HFF-Myc (cell line): ENCODE data around the gene KCNQ1.

Experiments
- DNase-seq: peaks from one replicate; pipeline ENCODE4 v3.0.0-alpha.2; 2011; ENCODE audit warnings: low read depth; ENCODE audit errors: extremely low read depth
- H3K4me3 ChIP-seq: replicated peaks from 2 replicates; pipeline ENCODE4 v1.5.1; 2011; ENCODE audit warnings: low read depth, mild to moderate bottlenecking, control low read depth, low read length
- TF ChIP-seq, protein P1 (sequence below): IDR thresholded peaks from 2 replicates; pipeline ENCODE4 v1.5.1; 2012; ENCODE audit warnings: mild to moderate bottlenecking, low read depth, low read length, control low read depth; ENCODE audit errors: missing control alignments

KCNQ1 gene

DNA sequence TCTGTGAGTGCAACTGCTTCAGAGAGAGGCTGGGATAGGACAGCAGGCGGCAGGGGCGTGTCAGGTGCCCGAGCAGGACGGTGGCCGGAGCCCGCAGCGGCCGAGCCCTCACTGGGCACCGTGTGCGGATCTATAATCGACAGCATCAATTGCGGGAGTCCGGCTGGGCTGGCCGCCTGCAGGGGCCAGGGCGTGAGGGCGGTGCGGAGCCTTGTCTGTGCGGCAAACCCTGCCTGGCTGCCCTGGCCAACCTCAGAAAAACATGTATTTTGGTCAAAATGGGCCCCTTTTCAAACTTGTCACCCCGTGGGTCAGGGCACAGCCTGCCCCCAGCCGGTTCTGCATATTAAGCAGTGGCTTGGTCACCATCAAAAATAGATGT is 346.3 kb downstream of the KCNQ1 start:
- no peak overlapping the region for H3K4me3 ChIP-seq
- TF ChIP-seq, protein P1, sequence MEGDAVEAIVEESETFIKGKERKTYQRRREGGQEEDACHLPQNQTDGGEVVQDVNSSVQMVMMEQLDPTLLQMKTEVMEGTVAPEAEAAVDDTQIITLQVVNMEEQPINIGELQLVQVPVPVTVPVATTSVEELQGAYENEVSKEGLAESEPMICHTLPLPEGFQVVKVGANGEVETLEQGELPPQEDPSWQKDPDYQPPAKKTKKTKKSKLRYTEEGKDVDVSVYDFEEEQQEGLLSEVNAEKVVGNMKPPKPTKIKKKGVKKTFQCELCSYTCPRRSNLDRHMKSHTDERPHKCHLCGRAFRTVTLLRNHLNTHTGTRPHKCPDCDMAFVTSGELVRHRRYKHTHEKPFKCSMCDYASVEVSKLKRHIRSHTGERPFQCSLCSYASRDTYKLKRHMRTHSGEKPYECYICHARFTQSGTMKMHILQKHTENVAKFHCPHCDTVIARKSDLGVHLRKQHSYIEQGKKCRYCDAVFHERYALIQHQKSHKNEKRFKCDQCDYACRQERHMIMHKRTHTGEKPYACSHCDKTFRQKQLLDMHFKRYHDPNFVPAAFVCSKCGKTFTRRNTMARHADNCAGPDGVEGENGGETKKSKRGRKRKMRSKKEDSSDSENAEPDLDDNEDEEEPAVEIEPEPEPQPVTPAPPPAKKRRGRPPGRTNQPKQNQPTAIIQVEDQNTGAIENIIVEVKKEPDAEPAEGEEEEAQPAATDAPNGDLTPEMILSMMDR: no peak
- DNase-seq: no peak

DNA sequence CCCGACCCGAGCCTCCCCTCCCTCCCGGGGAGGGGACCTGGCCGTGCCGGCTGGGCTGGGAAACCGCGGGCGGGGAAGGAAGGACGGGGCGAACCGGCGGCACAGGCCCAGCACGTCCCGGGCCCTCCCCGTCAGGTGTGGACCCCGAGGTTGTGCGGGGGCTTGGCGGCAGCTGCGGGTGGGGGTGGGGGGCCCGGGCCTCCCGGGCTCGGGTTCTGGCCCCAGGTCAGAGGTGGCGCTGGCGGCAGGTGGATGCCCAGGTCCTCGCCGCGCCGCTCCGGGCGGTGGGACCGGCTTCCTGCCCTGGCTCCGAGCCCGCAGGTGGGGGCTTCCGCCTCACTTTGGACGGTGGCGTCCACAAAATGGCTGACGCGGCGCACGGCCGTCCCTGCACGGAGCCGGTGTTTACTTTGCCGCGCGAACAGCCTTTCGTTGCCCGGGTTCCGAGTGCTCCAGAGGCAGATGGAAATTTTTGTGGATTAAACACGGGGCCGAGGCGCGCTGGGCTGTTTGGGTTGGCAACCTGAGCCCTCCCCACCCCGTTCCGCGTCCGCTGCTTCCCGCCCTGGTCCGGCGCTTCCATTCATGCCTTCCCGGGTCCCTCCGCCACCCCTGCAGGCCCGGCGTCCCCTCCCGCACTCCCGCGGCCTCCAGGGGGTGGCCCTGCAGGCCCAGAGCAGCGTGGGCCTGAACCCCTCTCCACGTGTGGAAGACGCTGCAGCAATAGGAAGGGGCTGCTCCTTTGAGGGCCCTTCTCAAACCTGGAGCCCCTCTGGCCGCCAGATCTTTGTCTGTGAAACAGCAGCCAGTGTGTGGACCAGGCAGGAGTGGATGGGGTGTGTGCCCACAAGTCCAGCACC is 346.9 kb downstream of the KCNQ1 start:
- H3K4me3 ChIP-seq: no peak overlapping the region
- TF ChIP-seq, protein P1: no peak
- DNase-seq: no peak

DNA sequence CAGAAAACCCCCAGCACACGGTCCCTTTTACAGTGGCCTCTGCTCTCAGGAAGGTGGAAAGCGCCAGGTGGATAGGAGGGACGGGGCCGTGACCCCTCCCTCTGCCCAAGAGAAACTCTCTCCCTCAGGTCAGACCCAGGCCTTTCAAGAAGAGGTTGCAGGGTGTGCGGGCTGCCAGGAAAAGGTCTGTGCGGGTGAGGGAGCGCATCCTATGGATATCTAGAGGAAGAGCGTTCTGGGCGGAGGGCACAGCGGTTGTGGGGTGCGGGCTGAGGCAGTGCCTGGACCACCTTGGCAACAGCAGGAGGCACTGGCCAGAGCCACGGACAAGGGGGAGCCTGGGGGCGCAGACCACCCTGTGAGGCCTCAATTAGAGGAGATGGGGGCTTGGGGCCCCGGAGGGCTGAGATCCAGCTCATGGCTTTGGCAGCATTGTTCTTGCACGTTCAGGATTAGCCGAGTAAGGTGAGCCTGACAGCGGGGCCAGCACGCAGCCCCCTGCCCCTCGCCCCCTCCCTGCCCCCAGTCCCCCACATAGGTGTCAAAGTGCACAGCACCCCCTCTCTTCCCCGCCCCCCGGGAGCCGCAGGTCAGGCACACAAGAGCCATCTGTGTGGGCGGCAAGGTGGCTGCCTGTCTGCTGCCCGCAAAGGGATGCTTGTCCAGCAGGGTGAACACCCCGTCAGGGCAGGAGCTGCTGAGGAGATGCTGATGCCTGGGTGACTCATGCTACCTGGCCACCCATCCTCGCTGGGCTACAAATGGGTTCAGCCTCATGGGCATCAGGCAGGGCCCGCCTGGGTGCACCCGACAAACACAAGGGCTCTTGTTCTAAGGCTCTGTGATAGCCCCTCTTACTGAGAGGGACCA is 347.8 kb downstream of the KCNQ1 start:
- no peak for DNase-seq
- TF ChIP-seq, protein P1: no peak
- H3K4me3 ChIP-seq: no peak overlapping the region

DNA sequence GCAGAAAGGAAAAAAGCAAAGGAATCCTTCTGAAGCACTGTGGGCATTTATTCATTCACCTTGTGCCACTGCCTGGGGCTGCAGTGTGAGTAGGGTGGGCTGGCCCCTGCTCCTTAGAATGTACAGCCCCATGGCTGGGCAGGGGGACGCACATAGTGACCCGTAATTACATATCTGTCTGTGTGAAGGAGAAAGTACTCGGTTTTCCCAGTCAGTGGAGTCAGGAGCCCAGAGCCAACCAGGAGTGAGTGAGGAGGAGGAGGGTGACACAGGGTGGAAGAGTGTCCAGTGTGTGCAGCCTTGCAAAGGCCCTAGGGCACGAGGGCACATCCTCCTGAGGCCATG is 348.9 kb downstream of the KCNQ1 start:
- TF ChIP-seq, protein P1: no peak
- no peak overlapping the region for H3K4me3 ChIP-seq
- DNase-seq: no peak

DNA sequence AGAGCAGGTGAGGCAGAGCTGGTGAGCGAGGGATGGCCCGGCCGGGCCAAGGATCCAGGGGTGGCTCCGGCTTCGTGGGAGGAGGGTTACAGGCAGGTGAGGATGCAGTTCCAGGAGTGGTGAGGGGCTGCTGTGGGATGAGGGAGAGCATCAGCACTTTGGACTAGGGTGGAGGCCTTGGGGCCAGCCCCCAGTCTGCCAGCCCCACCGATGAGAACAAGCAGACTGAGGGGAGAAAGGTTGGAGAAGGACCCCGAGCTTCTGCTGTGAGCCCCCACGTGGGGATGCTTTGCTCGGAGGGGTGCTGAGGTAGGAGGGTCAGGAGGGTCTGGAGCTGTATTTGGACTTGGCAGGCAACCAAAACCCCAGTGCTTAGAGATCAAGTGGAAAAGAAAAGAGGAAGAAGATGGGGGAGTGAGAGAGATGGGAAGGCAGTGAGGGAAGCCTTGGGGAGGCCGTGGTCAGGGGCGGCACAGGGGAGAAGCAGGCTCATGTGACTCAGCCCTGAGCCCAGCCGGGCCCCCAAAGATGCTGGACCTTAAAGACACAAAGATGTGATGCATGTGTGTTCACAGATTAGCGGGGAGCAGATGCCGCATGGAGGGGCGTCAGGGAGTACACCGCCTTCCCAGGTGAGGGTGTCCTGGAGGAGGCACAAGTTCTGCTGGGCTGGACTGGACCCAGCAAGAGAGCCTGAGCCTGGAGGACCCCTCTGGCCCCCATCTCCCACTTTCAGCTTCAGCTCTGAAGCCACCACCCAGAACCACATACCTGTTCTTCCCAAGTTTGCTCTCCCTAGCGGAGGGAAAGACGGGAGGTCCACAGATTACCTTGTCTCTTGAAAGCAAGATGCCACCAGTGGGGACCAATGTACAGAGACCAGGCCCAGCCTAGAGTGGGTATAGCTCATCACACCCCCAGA is 349.5 kb downstream of the KCNQ1 start:
- TF ChIP-seq, protein P1: no peak
- no peak for DNase-seq
- no peak overlapping the region for H3K4me3 ChIP-seq

DNA sequence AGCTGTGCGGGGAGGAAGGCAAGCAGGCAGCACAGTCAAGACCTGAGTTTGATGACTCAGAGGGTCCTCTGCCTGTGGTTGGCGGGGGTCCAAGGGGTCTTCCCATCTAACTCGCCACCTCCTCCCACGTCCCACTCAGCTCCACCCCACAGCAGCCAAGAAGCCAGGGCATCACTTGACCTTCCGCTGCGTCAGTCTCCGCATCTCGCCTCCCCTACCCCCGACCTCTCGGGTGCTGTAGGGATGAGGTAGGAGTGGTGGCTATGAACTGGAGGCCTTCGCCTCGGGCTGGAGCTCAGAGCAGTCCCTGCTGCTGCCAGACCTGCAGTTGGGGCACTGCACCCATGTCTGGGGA is 350.1 kb downstream of the KCNQ1 start:
- TF ChIP-seq, protein P1: no peak
- no peak overlapping the region for H3K4me3 ChIP-seq
- DNase-seq: no peak
